KOPT-K1 (cell line): ENCODE data around the gene BBS9.

Source experiments
- H3K27ac ChIP-seq: fragments of 200-600 bp; sonication (generic); 2 replicates; pipeline ENCODE4 v1.5.1; 2016; ENCODE audit warnings: antibody characterized with exemption, mild to moderate bottlenecking, low read depth, low read length; ENCODE audit not compliant: poor library complexity, severe bottlenecking
- H3K36me3 ChIP-seq: fragments of 200-600 bp; sonication (generic); 2 replicates; pipeline ENCODE4 v1.5.1; 2017; ENCODE audit warnings: antibody characterized with exemption, mild to moderate bottlenecking, low read length, moderate library complexity; ENCODE audit not compliant: insufficient read depth
- H3K9me3 ChIP-seq: fragments of 200-600 bp; sonication (generic); 2 replicates; pipeline ENCODE4 v1.5.1; 2017; ENCODE audit warnings: antibody characterized with exemption, low read length, mild to moderate bottlenecking; ENCODE audit not compliant: insufficient read depth, poor library complexity, severe bottlenecking

BBS9 gene

DNA sequence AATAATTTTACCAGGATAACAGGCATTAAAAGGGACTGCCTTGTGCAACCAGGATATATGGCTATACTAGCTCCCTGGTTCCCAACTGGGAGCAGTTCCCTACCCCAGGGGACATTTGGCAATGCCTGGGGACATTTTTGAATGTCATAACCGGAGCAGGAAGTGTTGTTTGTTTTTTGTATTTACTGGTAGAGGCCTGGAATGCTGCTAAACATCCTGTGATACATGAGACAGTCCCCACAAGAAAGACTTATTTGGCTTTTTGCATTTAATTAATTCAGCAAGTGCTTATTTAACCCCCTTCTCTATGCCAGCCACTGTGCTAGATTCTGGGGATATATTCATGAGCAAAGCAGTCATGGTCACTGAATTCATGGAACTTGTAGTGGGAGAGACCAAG is 181.2 kb downstream of the BBS9 start:
- Histone ChIP-seq H3K27ac (no peak overlapping the region), H3K36me3 (no peaks in the 10 kb centered on the region), H3K9me3 (no peaks in the 10 kb centered on the region)

DNA sequence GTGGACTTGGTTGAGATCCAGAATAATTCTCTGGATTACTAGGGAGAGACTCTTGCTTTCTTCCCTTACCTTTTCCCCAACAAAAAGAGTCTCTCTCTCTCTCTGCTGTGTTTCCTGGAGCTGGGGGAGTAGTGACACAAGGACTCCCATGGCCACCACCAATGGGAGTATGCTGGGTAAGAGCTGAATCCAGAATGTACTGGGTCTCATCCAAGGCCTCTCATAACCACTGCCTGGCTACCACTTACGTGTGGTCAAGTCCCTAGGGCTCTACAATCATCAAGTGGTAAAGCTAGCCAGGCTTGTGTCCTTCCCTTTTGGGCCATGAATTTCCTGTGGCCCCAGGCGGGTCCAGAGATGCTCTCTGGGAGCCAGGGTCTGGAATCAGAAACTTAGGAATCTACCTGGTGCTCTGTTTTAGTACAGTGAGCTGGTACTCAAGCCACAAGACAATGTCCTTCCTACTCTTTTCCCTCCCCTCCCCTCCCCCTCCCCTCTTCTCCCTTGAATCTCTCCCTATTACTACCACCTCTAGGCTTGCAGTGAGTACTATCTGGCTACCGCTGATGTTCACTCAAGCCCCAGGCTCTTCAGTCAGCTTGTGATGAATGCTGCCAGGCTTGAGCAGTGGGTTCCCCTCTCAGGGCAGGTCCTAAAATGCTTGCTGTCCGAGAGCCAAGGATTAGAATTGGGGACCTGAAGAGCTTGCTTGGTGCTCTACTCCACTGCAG is 196.6 kb downstream of the BBS9 start:
- no peak overlapping the region for H3K27ac ChIP-seq
- no peaks in the 10 kb centered on the region for H3K9me3 ChIP-seq
- no peaks in the 10 kb centered on the region for H3K36me3 ChIP-seq

DNA sequence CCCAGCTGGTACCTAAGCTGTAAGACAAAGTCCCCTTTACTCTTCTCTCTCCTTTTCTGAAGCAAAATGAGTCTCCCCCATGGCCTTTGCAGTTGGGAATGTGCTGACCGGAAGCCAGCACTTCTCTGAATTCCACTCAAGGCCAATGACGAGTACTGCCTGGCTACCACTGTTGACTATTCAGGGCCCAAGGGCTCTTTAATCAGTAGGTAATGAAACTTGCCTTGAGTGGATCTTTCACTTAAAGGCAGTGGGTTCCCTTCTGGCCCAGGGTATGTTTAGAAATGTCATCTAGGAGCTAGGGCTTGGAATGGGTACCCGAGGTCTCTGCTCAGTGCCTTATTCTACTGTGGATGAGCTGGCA is 197.1 kb downstream of the BBS9 start:
- H3K9me3 ChIP-seq = no peaks in the 10 kb centered on the region
- H3K27ac ChIP-seq = no peak overlapping the region
- H3K36me3 ChIP-seq = no peaks in the 10 kb centered on the region

DNA sequence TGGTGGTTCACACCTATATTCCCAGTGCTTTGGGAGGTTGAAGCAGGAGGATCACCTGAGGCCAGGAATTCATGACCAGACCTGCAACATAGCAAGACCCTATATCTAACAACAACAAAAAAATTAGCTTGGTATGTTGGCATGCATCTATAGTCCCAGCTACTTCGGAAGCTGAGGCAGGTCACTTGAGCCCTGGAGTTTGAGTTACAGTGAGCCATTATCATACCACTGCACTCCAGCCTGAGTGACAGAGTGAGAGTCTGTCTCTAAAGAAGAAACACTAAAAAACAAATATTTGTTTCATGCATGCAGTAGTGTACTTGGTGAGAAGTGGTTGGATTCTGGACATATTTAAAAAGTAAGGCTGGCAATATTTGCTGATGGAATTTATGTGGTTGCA is 198.1 kb downstream of the BBS9 start:
- Histone ChIP-seq H3K27ac (no peak overlapping the region), H3K9me3 (no peaks in the 10 kb centered on the region), H3K36me3 (no peaks in the 10 kb centered on the region)

DNA sequence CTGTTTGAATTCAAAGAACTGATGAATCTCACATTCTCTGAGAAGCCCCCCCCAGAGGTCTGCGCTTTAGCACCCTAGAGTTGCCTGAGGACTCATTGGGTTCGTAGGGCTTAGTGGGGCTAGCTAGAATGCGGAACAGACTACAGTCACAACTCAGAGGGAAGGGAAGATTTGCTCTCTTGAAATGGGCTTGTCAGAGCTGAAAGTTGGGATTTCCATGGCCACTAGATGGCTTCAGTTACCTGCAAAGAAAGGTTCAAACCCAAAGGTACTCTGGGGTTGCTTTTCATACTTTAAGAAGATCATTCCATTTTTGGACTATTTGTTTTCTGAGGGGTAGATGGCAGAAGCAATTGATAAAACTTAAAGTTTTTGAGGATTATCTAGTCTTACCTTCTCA is 205.0 kb downstream of the BBS9 start:
- H3K36me3 ChIP-seq = no peaks in the 10 kb centered on the region
- no peak overlapping the region for H3K27ac ChIP-seq
- H3K9me3 ChIP-seq = no peaks in the 10 kb centered on the region

DNA sequence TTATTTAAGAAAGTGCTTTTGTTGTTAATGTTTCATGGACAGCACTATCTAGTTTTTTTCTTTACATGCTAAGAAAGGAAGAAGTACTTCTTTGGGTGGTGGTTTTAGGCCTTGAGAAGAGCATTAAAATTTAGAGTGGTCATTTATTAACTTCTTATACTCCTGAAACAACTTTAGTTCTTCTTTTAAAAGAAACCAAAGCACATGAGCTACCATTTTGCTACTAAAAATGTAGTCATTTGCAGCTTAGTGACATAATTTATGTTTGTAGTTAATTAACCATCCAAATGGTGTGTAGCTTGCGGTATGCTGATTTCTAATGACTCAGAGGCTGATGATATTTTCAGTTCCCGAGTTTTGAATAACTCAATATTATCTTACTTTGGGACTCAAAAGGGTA is 207.5 kb downstream of the BBS9 start:
- H3K27ac ChIP-seq = no peak overlapping the region
- H3K9me3 ChIP-seq = no peaks in the 10 kb centered on the region
- H3K36me3 ChIP-seq = no peaks in the 10 kb centered on the region

DNA sequence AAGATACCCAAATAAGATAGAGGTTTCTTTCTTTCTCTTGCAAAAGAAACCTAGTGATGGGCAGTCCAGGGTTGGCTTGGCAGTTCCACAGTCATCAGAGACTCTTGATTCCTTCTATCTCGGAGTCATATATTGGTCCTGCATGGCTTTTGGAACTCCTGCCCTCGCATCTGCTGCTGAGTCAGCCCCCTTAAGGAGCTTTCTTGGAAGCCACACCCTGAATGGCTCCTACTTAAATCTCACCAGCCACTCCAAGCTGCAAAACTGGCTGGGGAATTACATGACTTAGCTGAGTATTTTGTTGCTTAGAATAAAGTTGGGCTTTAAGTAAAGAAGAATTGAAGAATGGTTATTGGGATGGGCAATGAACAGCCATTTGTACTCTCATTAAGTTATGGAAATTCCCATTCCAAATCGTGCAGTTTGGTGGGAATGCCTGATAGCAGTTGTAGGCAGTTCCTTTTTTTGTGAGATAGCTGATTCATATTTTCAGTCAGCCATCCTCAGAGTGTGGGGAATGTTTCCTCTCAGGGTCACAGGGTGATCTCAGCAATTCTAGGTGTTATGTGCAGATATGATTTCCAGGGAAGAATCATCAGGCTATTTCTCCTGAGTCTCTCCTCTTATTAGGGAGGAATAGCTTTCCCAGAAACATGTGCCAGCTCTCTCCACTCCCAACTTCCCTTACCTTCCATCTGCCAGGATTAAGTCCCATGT is 209.9 kb downstream of the BBS9 start:
- H3K9me3 ChIP-seq = no peaks in the 10 kb centered on the region
- no peaks in the 10 kb centered on the region for H3K36me3 ChIP-seq
- H3K27ac ChIP-seq = no peak overlapping the region

DNA sequence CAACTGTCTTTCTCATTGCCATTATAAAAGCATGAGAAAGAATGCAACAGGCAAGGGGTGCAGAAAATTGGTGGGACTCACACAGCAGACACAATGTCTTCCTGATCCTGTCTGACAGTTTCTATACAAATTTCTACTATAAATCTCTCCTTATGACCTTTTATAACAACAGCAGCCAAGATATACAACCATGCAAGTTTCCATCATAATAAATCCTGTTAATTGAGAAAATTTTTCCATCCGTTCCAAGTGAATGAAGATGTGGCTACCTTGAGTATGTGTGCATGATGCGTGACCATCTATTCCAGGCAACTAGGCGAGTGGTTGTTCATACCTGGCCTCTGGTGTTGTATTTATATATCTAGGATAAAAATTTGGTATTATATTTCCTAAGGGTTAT is 216.7 kb downstream of the BBS9 start:
- H3K27ac ChIP-seq = no peak overlapping the region
- no peaks in the 10 kb centered on the region for H3K9me3 ChIP-seq
- H3K36me3 ChIP-seq = no peaks in the 10 kb centered on the region

DNA sequence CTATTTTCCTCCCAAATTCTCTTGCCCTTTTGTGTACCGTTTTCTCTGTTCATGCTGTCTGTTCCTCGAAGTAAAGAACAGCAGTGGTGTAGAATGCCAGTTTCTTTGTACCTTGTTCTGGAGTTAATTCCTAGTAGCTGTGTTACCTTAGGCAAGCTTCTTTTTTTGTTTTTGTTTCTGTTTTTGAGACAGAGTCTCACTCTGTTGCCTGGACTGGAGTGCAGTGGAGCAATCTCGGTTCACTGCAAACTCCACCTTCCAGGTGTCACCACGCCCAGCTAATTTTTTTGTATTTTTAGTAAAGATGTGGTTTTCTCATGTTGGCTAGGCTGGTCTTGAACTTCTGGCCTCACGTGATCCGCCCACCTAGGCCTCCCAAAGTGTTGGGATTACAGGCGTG is 221.2 kb downstream of the BBS9 start:
- no peaks in the 10 kb centered on the region for H3K9me3 ChIP-seq
- H3K27ac ChIP-seq = no peak overlapping the region
- no peaks in the 10 kb centered on the region for H3K36me3 ChIP-seq

DNA sequence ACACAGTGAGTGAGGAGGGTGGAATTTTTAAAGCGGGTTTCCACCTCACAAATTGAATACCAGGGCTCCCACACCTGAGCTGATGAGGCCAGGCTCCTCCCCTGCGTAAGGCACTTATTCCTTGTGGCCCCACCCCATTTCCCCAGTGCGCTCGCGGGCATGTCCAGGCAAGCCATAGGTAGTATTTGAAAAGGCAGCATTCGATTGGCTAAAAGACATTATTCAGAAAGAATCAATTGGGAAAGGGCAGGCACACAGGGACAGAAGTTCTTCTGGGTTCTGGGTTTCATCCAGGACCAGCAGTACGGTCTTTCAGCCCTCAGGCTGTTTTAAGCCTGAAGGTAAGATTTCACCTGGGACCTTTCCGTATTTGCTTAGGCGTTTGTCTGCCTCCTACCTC is 222.3 kb downstream of the BBS9 start:
- H3K9me3 ChIP-seq = no peaks in the 10 kb centered on the region
- no peak overlapping the region for H3K27ac ChIP-seq
- no peaks in the 10 kb centered on the region for H3K36me3 ChIP-seq

DNA sequence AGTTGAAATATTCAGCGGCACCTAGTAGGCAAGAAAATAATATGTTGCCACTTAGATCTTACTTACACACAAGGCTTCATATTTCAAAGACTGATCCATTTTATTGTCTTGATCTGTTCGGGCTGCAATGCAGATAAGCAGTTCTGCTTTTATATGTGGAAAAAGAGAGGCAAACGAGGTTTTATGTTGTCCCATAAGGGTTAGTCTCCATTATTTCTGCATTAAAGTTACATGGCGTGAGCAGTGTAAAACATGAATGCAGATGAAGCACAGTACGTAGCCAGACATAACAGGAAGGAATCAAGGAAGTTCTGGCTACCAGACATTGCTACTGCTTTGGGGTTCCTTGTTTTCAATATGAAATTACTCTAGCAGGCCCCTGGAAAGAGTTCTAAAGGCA is 224.8 kb downstream of the BBS9 start:
- H3K9me3 ChIP-seq = no peaks in the 10 kb centered on the region
- H3K36me3 ChIP-seq = no peaks in the 10 kb centered on the region
- H3K27ac ChIP-seq = no peak overlapping the region

DNA sequence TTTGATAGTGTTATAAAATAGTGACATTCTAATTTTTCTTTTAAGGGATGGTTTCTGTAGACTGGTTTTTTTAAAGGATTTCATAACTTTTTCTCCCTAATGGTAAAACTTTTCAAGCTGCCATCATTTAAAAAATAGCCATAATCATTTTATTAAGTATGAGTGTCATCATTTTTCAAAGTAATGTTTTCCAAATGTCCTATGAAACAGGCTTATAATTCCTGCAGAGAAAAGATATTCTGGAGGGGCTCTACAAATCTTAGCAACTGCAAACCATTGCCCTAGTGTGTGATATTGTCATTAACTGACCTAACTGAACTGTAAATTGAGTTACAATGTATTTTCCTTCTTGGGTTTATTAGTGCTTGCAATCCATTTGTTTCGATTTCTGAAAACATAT is 226.0 kb downstream of the BBS9 start:
- H3K9me3 ChIP-seq = no peaks in the 10 kb centered on the region
- H3K27ac ChIP-seq = no peak overlapping the region
- no peaks in the 10 kb centered on the region for H3K36me3 ChIP-seq

DNA sequence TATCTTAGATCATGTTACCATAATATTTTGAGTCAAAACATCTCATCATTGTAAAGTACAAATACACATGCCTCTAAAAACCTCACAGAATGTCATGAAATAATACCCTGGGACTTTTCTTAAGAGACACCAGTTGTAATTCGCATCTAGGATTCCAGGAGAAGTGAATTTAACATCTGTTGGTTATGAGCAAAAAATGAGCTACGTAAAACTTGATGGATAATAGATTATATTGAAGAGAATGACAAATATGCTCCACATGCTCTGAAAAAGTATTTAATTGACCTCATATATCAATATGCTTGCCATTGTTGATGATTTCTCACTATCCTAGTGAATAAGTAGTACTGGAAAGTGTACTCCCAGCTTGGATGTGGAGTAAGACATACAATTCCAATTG is 227.0 kb downstream of the BBS9 start:
- H3K9me3 ChIP-seq = no peaks in the 10 kb centered on the region
- no peak overlapping the region for H3K27ac ChIP-seq
- H3K36me3 ChIP-seq = no peaks in the 10 kb centered on the region

DNA sequence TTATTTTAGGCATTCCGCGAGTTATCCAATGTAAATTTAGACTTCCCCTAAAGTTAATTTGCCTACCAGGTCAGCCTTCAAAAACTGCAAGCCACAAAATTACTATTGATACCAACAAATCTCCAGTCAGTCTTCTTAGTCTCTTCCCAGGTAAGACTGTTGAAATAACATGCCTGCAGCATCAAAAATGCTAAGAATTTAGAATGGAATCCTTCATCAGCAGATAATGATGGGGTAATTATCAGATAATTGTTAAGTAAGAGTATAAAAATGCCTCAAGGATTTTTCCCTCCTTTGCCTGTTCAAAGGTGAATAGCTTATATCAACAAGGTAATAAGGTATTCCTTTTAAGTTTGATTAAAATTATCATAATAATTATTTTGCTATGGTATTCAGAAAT is 228.5 kb downstream of the BBS9 start:
- H3K27ac ChIP-seq = no peak overlapping the region
- H3K9me3 ChIP-seq = no peaks in the 10 kb centered on the region
- H3K36me3 ChIP-seq = no peaks in the 10 kb centered on the region

DNA sequence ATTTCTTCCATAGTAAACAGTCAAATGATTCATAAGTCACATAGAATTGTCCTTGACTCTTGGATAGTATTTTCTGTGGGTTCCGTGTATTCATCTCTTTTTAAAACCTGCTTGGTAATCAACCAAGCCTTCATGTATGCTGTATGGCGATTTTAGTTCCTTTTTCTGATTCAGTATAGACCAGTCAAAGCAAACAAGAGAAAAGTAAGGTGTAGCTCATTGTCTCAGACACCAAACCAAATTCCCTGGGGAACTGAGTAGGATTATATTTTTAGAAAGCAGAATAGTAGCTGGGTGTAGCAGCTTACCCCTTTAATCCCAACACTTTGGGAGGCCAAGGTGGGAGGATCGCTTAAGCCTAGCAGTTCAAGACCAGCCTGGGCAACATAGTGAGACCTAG is 240.5 kb downstream of the BBS9 start:
- Histone ChIP-seq H3K36me3 (no peaks in the 10 kb centered on the region), H3K9me3 (no peaks in the 10 kb centered on the region), H3K27ac (no peak overlapping the region)

DNA sequence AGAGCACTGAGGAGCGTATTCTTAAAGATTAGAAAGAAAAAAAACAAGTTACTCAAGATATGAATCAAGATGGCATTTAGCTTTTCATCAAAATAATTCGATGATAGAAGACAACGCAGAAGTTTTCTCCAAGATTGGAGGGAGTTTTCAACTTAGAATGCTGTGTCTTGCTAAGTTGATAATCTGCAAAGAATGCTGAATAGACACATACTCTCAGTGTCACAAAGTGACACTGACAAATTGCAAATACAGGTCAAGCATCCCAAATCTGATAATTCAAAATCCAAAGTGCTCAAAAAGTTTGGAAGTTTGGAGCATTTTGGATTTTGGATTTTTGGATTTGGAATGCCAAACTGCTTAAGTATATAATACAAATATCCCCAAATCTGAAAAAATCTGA is 243.8 kb downstream of the BBS9 start:
- no peaks in the 10 kb centered on the region for H3K36me3 ChIP-seq
- no peak overlapping the region for H3K27ac ChIP-seq
- H3K9me3 ChIP-seq = no peaks in the 10 kb centered on the region
